Measurements from ENCODE around the gene ARFGEF3.

The ARFGEF3 gene

DNA sequence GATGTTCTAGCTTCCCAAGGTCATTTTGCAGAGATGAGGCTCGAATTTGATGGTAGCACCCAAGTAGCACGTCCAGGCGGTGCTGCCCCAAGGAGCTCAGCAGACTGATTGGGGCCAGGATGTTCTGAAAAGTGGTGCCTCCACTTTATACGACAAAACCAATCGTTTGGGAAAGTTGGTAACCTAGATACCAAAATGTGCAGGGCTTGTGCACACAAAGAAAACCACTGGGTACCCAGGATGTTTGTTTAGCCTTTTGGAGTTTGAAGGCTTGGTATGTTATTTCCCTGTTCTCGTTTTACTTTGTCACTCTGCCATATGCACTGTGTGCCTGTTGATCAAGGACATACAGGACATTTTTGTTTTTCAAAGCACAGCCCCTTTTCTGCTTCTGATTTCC, 97.3 kb downstream of the ARFGEF3 start:
- Histone ChIP-seq H3K27ac (ENCODE audit: insufficient read depth in 1 of 2, low read depth in 1 of 2, low read length in 2 of 2, poor library complexity in 1 of 2, severe bottlenecking in 2 of 2) (no peak overlapping the region), H3K4me3 (ENCODE audit: control insufficient read depth in 1 of 7, extremely low read depth in 1 of 7, insufficient read depth in 4 of 7, low read depth in 2 of 7, low read length in 6 of 7) (no peak overlapping the region), H3K9me3 (ENCODE audit: control extremely low read depth in 1 of 5, control insufficient read depth in 4 of 5, insufficient read depth in 2 of 5, low read depth in 1 of 5, low read length in 4 of 5) (no peaks in the 10 kb centered on the region), H3K4me1 (ENCODE audit: control extremely low read depth in 1 of 4, control insufficient read depth in 4 of 4, insufficient read depth in 4 of 4, low read length in 3 of 4) (no peaks in the 10 kb centered on the region), H3K27me3 (replicated peaks in 2 of 5; ENCODE audit: control insufficient read depth in 4 of 5, insufficient read depth in 5 of 5, low read length in 4 of 5) (no peaks in the 10 kb centered on the region), H3K36me3 (ENCODE audit: control insufficient read depth in 4 of 4, insufficient read depth in 4 of 4, low read length in 3 of 4) (no peaks in the 10 kb centered on the region)
- no peak for DNase-seq
- ChIA-PET POLR2A (no interaction called here), CTCF (interaction anchor here (0.9 kb wide), 1 partner anchor 8 kb away, joined by 3 read pairs; no protein-coding TSS in a partner anchor)
- 91% methylated on average over 6 of the region's 6 CpGs for WGBS (ENCODE audit: insufficient coverage)

DNA sequence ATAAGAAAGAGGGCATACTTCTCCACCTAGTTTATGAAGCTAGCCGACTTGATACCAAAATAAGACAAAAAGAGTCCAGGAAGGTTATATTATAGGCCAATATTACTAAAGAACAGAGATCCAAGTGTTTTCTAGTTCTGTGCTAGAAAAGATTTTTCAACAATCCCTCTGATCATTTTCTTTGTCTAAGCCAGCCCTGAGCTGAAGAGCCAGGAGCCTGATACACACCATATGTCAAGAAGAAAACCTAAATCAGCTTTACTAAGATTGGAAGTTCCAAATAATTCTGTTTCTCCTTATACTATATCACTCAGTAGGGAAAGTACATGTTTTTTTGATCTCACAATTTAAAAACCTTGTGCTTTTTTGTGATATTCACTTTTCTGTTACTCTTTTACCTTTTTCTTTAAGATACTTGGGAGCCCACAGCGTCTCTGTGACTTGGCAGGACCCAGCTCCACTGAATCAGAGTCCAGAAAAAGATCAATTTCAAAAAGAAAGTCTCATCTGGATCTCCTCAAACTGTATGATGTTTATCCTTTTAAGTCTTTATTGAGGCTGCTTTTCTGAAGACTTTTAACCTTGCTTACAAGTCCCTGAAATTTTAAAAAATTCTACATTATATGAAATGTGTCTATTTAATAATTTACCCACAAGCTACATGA, 99.5 kb downstream of the ARFGEF3 start:
- Histone ChIP-seq H3K4me3 (ENCODE audit: control insufficient read depth in 1 of 7, extremely low read depth in 1 of 7, insufficient read depth in 4 of 7, low read depth in 2 of 7, low read length in 6 of 7) (no peak overlapping the region), H3K4me1 (ENCODE audit: control extremely low read depth in 1 of 4, control insufficient read depth in 4 of 4, insufficient read depth in 4 of 4, low read length in 3 of 4) (no peaks in the 10 kb centered on the region), H3K27me3 (replicated peaks in 2 of 5; ENCODE audit: control insufficient read depth in 4 of 5, insufficient read depth in 5 of 5, low read length in 4 of 5) (no peaks in the 10 kb centered on the region), H3K9me3 (ENCODE audit: control extremely low read depth in 1 of 5, control insufficient read depth in 4 of 5, insufficient read depth in 2 of 5, low read depth in 1 of 5, low read length in 4 of 5) (no peaks in the 10 kb centered on the region), H3K36me3 (ENCODE audit: control insufficient read depth in 4 of 4, insufficient read depth in 4 of 4, low read length in 3 of 4) (no peaks in the 10 kb centered on the region), H3K27ac (ENCODE audit: insufficient read depth in 1 of 2, low read depth in 1 of 2, low read length in 2 of 2, poor library complexity in 1 of 2, severe bottlenecking in 2 of 2) (no peak overlapping the region)
- CTCF ChIA-PET: interaction anchor here (0.8 to 1.0 kb wide), 2 partner anchors 13 to 26 kb away, joined by 3 to 5 read pairs; no protein-coding TSS in a partner anchor
- WGBS (ENCODE audit: insufficient coverage): 80% methylated on average over 1 of the region's 2 CpGs
- DNase-seq: no peak
- POLR2A ChIA-PET: no interaction called here

GRCh38 chr6:138263963-138264362, 102.2 kb downstream of the ARFGEF3 start:
- DNase-seq: peak in 1 of 3 donors; percentile 5
- 93% methylated on average over 3 of the region's 4 CpGs for WGBS (ENCODE audit: insufficient coverage)

DNA sequence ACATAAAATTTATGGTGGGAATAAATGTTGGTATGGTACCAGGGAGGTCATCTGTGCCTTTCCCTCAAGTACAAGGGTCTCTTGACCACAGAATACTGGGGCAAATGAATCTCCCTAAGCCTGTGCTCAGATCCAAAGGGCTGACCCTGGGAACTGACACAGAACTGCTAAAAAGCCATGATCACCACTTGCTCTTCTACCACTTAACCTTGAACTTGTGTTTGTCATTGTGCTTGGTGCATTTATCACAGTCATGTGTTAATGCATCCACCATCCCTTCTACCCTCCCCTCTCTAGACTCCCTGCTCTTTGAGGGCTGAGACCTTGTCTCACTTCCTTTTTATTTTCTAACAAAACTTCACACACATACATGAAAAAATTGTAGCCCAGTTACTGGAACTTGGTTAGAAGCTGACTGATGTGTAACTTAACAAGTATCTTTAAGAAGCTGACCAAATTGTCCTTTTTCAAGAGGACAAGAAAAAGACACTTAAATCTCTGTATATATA, 102.7 kb downstream of the ARFGEF3 start:
- CTCF ChIA-PET: no interaction called here

More at GRCh38 chr6:138263963-138264362, 102.2 kb downstream of the ARFGEF3 start:
- no peak overlapping the region for H3K4me3 ChIP-seq (ENCODE audit: control insufficient read depth in 1 of 7, extremely low read depth in 1 of 7, insufficient read depth in 4 of 7, low read depth in 2 of 7, low read length in 6 of 7)
- no peak overlapping the region for H3K27ac ChIP-seq (ENCODE audit: insufficient read depth in 1 of 2, low read depth in 1 of 2, low read length in 2 of 2, poor library complexity in 1 of 2, severe bottlenecking in 2 of 2)
- H3K4me1 ChIP-seq (ENCODE audit: control extremely low read depth in 1 of 4, control insufficient read depth in 4 of 4, insufficient read depth in 4 of 4, low read length in 3 of 4): no peaks in the 10 kb centered on the region
- ChIA-PET CTCF (no interaction called here), POLR2A (no interaction called here)
- H3K27me3 ChIP-seq (replicated peaks in 2 of 5; ENCODE audit: control insufficient read depth in 4 of 5, insufficient read depth in 5 of 5, low read length in 4 of 5): no peaks in the 10 kb centered on the region
- no peaks in the 10 kb centered on the region for H3K9me3 ChIP-seq (ENCODE audit: control extremely low read depth in 1 of 5, control insufficient read depth in 4 of 5, insufficient read depth in 2 of 5, low read depth in 1 of 5, low read length in 4 of 5)
- no peaks in the 10 kb centered on the region for H3K36me3 ChIP-seq (ENCODE audit: control insufficient read depth in 4 of 4, insufficient read depth in 4 of 4, low read length in 3 of 4)

DNA sequence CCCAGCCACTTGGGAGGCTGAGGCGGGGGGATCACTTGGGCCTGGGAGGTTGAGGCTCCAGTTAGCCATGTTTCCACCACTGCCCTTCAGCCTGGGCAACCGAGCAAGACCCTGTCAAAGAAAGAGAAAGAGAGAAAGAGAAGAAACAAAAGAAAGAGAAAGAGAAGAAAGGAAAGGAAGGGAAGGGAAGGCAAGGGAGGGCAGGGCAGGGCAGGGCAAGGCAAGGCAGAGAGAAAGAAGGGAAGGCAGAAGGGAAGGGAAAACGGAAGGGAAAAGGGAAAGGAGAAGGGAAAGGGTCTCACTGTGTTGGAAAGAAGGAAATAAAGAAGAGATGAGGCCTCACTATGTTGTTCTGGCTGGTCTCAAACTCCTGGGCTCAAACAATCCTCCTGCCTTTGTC, 104.4 kb downstream of the ARFGEF3 start:
- Histone ChIP-seq H3K27me3 (replicated peaks in 2 of 5; ENCODE audit: control insufficient read depth in 4 of 5, insufficient read depth in 5 of 5, low read length in 4 of 5) (peaks cover 0 to 3% (median 0%) of the 10 kb centered on the region in 5 experiments), H3K36me3 (ENCODE audit: control insufficient read depth in 4 of 4, insufficient read depth in 4 of 4, low read length in 3 of 4) (no peaks in the 10 kb centered on the region), H3K4me1 (ENCODE audit: control extremely low read depth in 1 of 4, control insufficient read depth in 4 of 4, insufficient read depth in 4 of 4, low read length in 3 of 4) (no peaks in the 10 kb centered on the region), H3K27ac (ENCODE audit: insufficient read depth in 1 of 2, low read depth in 1 of 2, low read length in 2 of 2, poor library complexity in 1 of 2, severe bottlenecking in 2 of 2) (no peak overlapping the region), H3K9me3 (ENCODE audit: control extremely low read depth in 1 of 5, control insufficient read depth in 4 of 5, insufficient read depth in 2 of 5, low read depth in 1 of 5, low read length in 4 of 5) (no peaks in the 10 kb centered on the region), H3K4me3 (ENCODE audit: control insufficient read depth in 1 of 7, extremely low read depth in 1 of 7, insufficient read depth in 4 of 7, low read depth in 2 of 7, low read length in 6 of 7) (no peak overlapping the region)
- DNase-seq: no peak
- CTCF ChIA-PET: interaction anchor here (1.2 kb wide), 1 partner anchor 8 kb away, joined by 3 read pairs; no protein-coding TSS in a partner anchor
- WGBS (ENCODE audit: insufficient coverage): 100% methylated on average over 1 of the region's 3 CpGs
- POLR2A ChIA-PET: no interaction called here

More for the DNA sequence above, 102.7 kb downstream of the ARFGEF3 start:
- DNase-seq: peak in 2 of 3 donors; percentile 15 to 23
- Histone ChIP-seq H3K27ac (ENCODE audit: insufficient read depth in 1 of 2, low read depth in 1 of 2, low read length in 2 of 2, poor library complexity in 1 of 2, severe bottlenecking in 2 of 2) (no peak overlapping the region), H3K9me3 (ENCODE audit: control extremely low read depth in 1 of 5, control insufficient read depth in 4 of 5, insufficient read depth in 2 of 5, low read depth in 1 of 5, low read length in 4 of 5) (no peaks in the 10 kb centered on the region), H3K27me3 (replicated peaks in 2 of 5; ENCODE audit: control insufficient read depth in 4 of 5, insufficient read depth in 5 of 5, low read length in 4 of 5) (no peaks in the 10 kb centered on the region), H3K4me3 (ENCODE audit: control insufficient read depth in 1 of 7, extremely low read depth in 1 of 7, insufficient read depth in 4 of 7, low read depth in 2 of 7, low read length in 6 of 7) (no peak overlapping the region), H3K4me1 (ENCODE audit: control extremely low read depth in 1 of 4, control insufficient read depth in 4 of 4, insufficient read depth in 4 of 4, low read length in 3 of 4) (no peaks in the 10 kb centered on the region), H3K36me3 (ENCODE audit: control insufficient read depth in 4 of 4, insufficient read depth in 4 of 4, low read length in 3 of 4) (no peaks in the 10 kb centered on the region)
- POLR2A ChIA-PET: interaction anchor here (0.7 kb wide), 1 partner anchor 99 kb away, joined by 6 read pairs; no protein-coding TSS in a partner anchor

- no peaks in the 10 kb centered on the region for H3K4me1 ChIP-seq (ENCODE audit: control extremely low read depth in 1 of 4, control insufficient read depth in 4 of 4, insufficient read depth in 4 of 4, low read length in 3 of 4)
- H3K27ac ChIP-seq (ENCODE audit: insufficient read depth in 1 of 2, low read depth in 1 of 2, low read length in 2 of 2, poor library complexity in 1 of 2, severe bottlenecking in 2 of 2): no peak overlapping the region
- WGBS (ENCODE audit: insufficient coverage): 100% methylated on average over 8 of the region's 11 CpGs
- POLR2A ChIA-PET: no interaction called here
- no peaks in the 10 kb centered on the region for H3K36me3 ChIP-seq (ENCODE audit: control insufficient read depth in 4 of 4, insufficient read depth in 4 of 4, low read length in 3 of 4)
- no peaks in the 10 kb centered on the region for H3K9me3 ChIP-seq (ENCODE audit: control extremely low read depth in 1 of 5, control insufficient read depth in 4 of 5, insufficient read depth in 2 of 5, low read depth in 1 of 5, low read length in 4 of 5)
- CTCF ChIA-PET: interaction anchor here (0.9 kb wide), 1 partner anchor 21 kb away, joined by 3 read pairs; no protein-coding TSS in a partner anchor
- peaks cover 0 to 3% (median 0%) of the 10 kb centered on the region in 5 experiments for H3K27me3 ChIP-seq (replicated peaks in 2 of 5; ENCODE audit: control insufficient read depth in 4 of 5, insufficient read depth in 5 of 5, low read length in 4 of 5)
- H3K4me3 ChIP-seq (ENCODE audit: control insufficient read depth in 1 of 7, extremely low read depth in 1 of 7, insufficient read depth in 4 of 7, low read depth in 2 of 7, low read length in 6 of 7): no peak overlapping the region
- no peak for DNase-seq
These were observed 106.5 kb downstream of the ARFGEF3 start for GRCh38 chr6:138267971-138268895.

DNA sequence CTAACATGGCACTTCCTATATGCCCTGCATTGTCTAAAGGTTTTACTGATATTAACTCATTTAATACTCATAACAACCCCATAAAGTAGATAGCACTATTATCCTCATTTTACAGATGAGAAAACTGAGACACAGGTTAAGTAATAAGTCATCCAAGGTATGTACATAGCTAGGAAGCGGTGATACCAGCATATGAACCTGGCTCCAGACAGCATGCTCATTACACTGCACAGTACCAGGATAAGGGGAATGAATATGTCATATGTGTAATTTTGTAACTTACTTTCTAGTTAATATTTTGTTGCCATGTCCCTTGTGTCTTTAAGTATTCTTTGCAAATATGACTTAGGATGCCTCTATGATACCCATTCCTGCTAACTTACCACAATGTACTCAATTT, 109.7 kb downstream of the ARFGEF3 start:
- Histone ChIP-seq H3K27ac (ENCODE audit: insufficient read depth in 1 of 2, low read depth in 1 of 2, low read length in 2 of 2, poor library complexity in 1 of 2, severe bottlenecking in 2 of 2) (no peak overlapping the region), H3K4me1 (ENCODE audit: control extremely low read depth in 1 of 4, control insufficient read depth in 4 of 4, insufficient read depth in 4 of 4, low read length in 3 of 4) (no peaks in the 10 kb centered on the region), H3K27me3 (replicated peaks in 2 of 5; ENCODE audit: control insufficient read depth in 4 of 5, insufficient read depth in 5 of 5, low read length in 4 of 5) (peaks cover 0 to 3% (median 0%) of the 10 kb centered on the region in 5 experiments), H3K9me3 (ENCODE audit: control extremely low read depth in 1 of 5, control insufficient read depth in 4 of 5, insufficient read depth in 2 of 5, low read depth in 1 of 5, low read length in 4 of 5) (no peaks in the 10 kb centered on the region), H3K36me3 (ENCODE audit: control insufficient read depth in 4 of 4, insufficient read depth in 4 of 4, low read length in 3 of 4) (no peaks in the 10 kb centered on the region), H3K4me3 (ENCODE audit: control insufficient read depth in 1 of 7, extremely low read depth in 1 of 7, insufficient read depth in 4 of 7, low read depth in 2 of 7, low read length in 6 of 7) (no peak overlapping the region)
- POLR2A ChIA-PET: no interaction called here
- CTCF ChIA-PET: no interaction called here
- DNase-seq: no peak
- WGBS (ENCODE audit: insufficient coverage): 100% methylated on average over 1 of the region's 1 CpG

Measured in common myeloid progenitor, CD34-positive (primary cell).